ENCODE results near the gene CRTC2. TPM values are rescaled to one million over a fixed set of nuclear protein-coding genes. Genes with fewer than 3 reads are reported as not detected.

The CRTC2 gene
- total RNA-seq, 1 experiment from 2014 or later, result 33.8 TPM

DNA sequence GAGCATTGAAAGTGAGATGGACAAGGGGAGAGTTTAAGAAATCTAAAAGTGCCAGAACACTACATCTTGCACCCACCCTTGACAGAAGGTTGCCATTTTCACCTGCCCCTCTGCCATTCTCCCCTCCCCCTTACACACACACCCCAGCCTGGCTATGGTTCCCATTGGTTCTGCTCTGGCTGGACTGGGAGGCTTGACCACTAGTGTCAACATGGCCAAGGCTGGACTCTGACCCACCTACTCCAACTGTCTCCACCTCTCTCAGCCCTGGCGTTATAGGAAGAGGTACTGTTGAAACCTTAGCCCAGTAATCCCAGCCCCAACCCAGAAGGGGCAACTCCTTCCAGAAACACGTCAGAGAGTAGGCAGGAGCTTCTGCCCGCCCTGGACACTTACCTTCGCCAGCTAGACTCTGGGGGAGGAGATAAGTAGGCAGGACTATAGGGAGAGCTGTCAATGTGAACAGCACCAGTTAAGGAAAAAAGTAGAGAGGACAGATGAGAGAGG is 4.5 kb downstream of the CRTC2 start (continued):
- TF ChIP-seq, protein P1, sequence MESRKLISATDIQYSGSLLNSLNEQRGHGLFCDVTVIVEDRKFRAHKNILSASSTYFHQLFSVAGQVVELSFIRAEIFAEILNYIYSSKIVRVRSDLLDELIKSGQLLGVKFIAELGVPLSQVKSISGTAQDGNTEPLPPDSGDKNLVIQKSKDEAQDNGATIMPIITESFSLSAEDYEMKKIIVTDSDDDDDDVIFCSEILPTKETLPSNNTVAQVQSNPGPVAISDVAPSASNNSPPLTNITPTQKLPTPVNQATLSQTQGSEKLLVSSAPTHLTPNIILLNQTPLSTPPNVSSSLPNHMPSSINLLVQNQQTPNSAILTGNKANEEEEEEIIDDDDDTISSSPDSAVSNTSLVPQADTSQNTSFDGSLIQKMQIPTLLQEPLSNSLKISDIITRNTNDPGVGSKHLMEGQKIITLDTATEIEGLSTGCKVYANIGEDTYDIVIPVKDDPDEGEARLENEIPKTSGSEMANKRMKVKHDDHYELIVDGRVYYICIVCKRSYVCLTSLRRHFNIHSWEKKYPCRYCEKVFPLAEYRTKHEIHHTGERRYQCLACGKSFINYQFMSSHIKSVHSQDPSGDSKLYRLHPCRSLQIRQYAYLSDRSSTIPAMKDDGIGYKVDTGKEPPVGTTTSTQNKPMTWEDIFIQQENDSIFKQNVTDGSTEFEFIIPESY (IDR thresholded peaks at IDR 0.05; ENCODE audit: extremely low read depth, insufficient replicate concordance, low read length), result no peak

DNA sequence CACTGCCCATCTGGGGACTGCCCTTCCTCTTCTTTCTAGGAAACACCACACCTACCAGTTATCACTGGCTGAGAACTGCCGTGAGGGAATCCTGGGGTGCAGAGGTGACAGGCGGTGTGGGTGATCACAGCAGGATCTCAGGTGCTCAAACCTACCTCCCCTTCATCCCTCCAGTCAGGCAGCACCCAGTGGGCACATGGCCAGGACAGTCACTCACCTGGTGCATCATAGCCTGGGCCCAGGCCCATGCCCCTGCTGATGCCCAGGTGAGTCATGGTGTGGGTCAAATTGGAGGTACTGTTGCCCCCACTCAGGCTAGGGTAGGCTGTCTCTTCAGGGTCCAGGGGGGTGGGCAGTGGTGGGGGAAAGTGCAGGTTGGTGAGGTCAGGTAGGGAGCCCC is 6.6 kb downstream of the CRTC2 start:
- no peak for DNase-seq (ENCODE audit: low read depth, low spot score)
- CTCF ChIA-PET, result no interaction called here
- no peak for ATAC-seq
- H3K4me2 ChIP-seq (ENCODE audit: low read length), result no peak overlapping the region
- BruUV-seq (replicated peaks), result no TSS peak
- H3K27ac ChIP-seq (ENCODE audit: low read depth, low read length), result no peak overlapping the region
- H3K4me3 ChIP-seq (replicated peaks in 1 of 2; ENCODE audit: low read depth in 1 of 2, low read length in 2 of 2), result no peak overlapping the region
- H4K20me1 ChIP-seq (ENCODE audit: insufficient read depth), result no peaks in the 10 kb centered on the region
- peaks cover 36% of the 10 kb centered on the region for H3K79me2 ChIP-seq (ENCODE audit: insufficient read depth, low read length)
- H3K27me3 ChIP-seq (ENCODE audit: insufficient read depth, low read length), result no peaks in the 10 kb centered on the region
- H3K36me3 ChIP-seq (ENCODE audit: control insufficient read depth in 1 of 2, insufficient read depth in 2 of 2, low read length in 2 of 2), result peaks cover 29 to 32% of the 10 kb centered on the region in 2 experiments; a peak in 3 of 4 replicates
- RAD21 ChIA-PET (ENCODE audit: low non-redundant PET in 1 of 2, low total read pairs in 2 of 2, uncharacterized antibody in 2 of 2, unreplicated experiment in 2 of 2), result no interaction called here
- TF ChIP-seq YY1 (IDR thresholded peaks at IDR 0.05; ENCODE audit: extremely low read depth, insufficient replicate concordance, low read depth, low read length) (no peak), CBX3 (IDR thresholded peaks at IDR 0.05; ENCODE audit: low read depth) (no peak), SIN3A (IDR thresholded peaks at IDR 0.05; ENCODE audit: low read depth) (no peak), CEBPB (IDR thresholded peaks at IDR 0.05; ENCODE audit: low read depth) (no peak), TCF7L2 (IDR thresholded peaks at IDR 0.05; ENCODE audit: borderline replicate concordance, extremely low read depth, insufficient read depth, insufficient read length) (no peak), FOSL1 (IDR thresholded peaks at IDR 0.05; ENCODE audit: low read depth) (no peak), ZFX (IDR thresholded peaks at IDR 0.05) (no peak), EZH2 (IDR thresholded peaks at IDR 0.05) (no peak)
- TF ChIP-seq, protein P2, sequence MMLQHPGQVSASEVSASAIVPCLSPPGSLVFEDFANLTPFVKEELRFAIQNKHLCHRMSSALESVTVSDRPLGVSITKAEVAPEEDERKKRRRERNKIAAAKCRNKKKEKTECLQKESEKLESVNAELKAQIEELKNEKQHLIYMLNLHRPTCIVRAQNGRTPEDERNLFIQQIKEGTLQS (IDR thresholded peaks at IDR 0.05), result no peak
- TF ChIP-seq, protein P1 (IDR thresholded peaks at IDR 0.05; ENCODE audit: extremely low read depth, insufficient replicate concordance, low read length), result no peak
- TF ChIP-seq, protein P3, sequence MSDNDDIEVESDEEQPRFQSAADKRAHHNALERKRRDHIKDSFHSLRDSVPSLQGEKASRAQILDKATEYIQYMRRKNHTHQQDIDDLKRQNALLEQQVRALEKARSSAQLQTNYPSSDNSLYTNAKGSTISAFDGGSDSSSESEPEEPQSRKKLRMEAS (IDR thresholded peaks at IDR 0.05), result no peak
- TF ChIP-seq, protein P4, sequence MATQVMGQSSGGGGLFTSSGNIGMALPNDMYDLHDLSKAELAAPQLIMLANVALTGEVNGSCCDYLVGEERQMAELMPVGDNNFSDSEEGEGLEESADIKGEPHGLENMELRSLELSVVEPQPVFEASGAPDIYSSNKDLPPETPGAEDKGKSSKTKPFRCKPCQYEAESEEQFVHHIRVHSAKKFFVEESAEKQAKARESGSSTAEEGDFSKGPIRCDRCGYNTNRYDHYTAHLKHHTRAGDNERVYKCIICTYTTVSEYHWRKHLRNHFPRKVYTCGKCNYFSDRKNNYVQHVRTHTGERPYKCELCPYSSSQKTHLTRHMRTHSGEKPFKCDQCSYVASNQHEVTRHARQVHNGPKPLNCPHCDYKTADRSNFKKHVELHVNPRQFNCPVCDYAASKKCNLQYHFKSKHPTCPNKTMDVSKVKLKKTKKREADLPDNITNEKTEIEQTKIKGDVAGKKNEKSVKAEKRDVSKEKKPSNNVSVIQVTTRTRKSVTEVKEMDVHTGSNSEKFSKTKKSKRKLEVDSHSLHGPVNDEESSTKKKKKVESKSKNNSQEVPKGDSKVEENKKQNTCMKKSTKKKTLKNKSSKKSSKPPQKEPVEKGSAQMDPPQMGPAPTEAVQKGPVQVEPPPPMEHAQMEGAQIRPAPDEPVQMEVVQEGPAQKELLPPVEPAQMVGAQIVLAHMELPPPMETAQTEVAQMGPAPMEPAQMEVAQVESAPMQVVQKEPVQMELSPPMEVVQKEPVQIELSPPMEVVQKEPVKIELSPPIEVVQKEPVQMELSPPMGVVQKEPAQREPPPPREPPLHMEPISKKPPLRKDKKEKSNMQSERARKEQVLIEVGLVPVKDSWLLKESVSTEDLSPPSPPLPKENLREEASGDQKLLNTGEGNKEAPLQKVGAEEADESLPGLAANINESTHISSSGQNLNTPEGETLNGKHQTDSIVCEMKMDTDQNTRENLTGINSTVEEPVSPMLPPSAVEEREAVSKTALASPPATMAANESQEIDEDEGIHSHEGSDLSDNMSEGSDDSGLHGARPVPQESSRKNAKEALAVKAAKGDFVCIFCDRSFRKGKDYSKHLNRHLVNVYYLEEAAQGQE (IDR thresholded peaks at IDR 0.05; ENCODE audit: low read depth), result no peak
- intact Hi-C loops (cut with micrococcal nuclease), result no loop called here
- H3K9me2 ChIP-seq (ENCODE audit: insufficient read depth), result no peaks in the 10 kb centered on the region
- no peaks in the 10 kb centered on the region for H3K9me3 ChIP-seq (ENCODE audit: control insufficient read depth in 1 of 2, insufficient read depth in 1 of 2, low read depth in 1 of 2, low read length in 2 of 2)
- H2AFZ ChIP-seq (ENCODE audit: low read depth, low read length, poor library complexity, severe bottlenecking), result no peak overlapping the region
- peaks cover 0 to 9% of the 10 kb centered on the region in 2 experiments; a peak in 2 of 4 replicates for H3K4me1 ChIP-seq (ENCODE audit: control insufficient read depth in 1 of 2, insufficient read depth in 2 of 2, low read length in 2 of 2)
- POLR2A ChIA-PET, result no interaction called here
- H3K9ac ChIP-seq (ENCODE audit: low read length), result no peak overlapping the region
